ENCODE measurements around the gene MB.

MB gene

DNA sequence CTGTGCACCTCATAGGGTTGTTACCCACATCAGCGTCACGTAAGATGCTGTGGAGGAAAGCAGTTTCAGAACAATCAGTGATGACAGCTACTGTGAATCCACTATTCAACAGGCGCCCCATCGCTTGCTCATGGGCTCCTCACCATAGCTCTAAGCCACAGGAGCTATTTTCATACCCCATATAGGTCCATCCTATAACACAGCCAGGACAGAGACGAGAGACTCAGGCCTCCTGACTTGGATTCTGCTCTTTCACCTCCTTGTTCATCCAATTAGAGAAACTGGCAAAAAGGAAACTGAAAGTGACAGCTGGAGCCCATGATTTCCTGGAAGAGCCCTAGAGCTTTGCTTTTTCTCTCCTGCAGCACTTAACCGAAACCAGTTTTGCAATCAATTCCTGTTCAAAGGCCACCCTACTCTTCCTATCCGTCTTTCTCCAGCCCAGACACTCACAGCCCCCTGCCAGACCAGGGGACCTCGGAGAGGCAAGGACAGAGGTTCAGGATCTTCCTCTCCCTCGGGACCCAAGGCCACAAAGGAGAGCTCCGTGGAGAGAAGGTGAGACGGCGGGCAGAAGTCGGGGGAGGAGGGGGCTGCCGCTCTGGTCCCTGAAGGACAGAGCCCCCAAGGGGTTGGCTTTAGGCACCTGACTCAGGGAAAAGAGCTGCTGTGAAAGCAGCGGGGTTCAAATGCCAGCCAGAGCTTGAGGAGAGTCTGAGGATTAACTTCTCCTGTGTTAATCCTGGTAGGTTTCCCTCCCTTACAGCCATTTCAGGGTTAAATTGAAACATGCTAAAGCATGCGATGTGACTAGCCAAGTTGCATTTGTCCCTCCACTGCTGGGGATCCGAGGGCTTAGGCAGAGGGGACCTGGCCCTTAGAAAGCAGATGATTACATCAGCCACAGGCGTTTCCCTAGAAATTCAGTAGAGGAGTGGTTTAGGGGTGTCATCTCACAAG, 31.2 kb upstream of the MB start, which contains the start of gene APOL6:
Gene APOL6 (plus strand): TSS at position 381 of the 960 bp plus-strand sequence. CDS start 7,980 bp downstream, outside the sequence.
- TF ChIP-seq, protein P1, sequence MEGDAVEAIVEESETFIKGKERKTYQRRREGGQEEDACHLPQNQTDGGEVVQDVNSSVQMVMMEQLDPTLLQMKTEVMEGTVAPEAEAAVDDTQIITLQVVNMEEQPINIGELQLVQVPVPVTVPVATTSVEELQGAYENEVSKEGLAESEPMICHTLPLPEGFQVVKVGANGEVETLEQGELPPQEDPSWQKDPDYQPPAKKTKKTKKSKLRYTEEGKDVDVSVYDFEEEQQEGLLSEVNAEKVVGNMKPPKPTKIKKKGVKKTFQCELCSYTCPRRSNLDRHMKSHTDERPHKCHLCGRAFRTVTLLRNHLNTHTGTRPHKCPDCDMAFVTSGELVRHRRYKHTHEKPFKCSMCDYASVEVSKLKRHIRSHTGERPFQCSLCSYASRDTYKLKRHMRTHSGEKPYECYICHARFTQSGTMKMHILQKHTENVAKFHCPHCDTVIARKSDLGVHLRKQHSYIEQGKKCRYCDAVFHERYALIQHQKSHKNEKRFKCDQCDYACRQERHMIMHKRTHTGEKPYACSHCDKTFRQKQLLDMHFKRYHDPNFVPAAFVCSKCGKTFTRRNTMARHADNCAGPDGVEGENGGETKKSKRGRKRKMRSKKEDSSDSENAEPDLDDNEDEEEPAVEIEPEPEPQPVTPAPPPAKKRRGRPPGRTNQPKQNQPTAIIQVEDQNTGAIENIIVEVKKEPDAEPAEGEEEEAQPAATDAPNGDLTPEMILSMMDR (IDR thresholded peaks at IDR 0.05; ENCODE audit: low read depth, low read length), result no peak
- peak within 1 kb of the TSS; percentile 55 for H3K4me3 ChIP-seq (ENCODE audit: low read depth, low read length)
- in situ Hi-C loops (cut with HindIII; ENCODE audit: low sequenced_read_pairs), result no loop called here
- DNase-seq (ENCODE audit: low read depth, low spot score), result peak; percentile 70

DNA sequence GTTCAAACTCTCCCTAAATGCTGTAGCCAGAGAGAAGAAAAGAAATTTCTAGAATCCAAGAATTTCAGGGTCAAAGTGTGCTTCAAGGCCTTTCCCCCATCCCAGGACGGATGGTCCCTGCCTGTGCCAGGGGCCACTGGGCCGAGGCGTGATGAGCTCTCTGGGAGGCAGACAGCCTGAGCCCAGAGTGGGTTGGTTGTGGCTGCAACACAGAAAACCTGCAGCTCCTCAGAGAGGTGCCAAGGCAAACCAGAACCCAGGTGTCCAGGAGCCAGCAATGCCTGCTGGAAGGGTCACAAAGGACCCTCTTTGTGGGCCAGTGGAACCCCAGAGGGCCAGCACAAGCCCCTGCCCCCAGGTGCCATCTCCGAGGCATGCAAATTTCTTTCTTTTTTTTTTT, 28.5 kb upstream of the MB start:
- TF ChIP-seq, protein P1 (IDR thresholded peaks at IDR 0.05; ENCODE audit: low read depth, low read length), result no peak
- in situ Hi-C loops (cut with HindIII; ENCODE audit: low sequenced_read_pairs), result no loop called here
- no peak overlapping the region for H3K4me3 ChIP-seq (ENCODE audit: low read depth, low read length)
- no peak for DNase-seq (ENCODE audit: low read depth, low spot score)

DNA sequence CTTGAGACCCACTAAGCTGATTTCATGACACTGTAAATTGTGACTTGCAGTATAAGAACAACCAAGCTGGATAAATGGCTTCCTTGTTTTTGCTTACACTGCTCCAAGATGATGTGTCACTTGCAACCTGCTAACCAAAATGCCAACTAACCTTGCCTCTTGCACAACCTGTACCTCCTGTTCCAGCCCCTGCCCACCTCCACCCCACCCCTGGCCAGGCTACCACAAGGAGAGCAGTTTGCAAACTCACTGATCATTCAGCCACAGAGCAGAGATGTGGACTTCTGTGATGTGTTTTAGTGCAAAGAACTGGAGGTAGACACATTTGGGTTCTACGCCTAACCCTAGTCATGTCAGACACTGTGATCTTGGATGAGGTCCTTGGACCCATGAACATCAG, 26.9 kb upstream of the MB start:
- DNase-seq (ENCODE audit: low read depth, low spot score), result no peak
- TF ChIP-seq, protein P1 (IDR thresholded peaks at IDR 0.05; ENCODE audit: low read depth, low read length), result no peak
- in situ Hi-C loops (cut with HindIII; ENCODE audit: low sequenced_read_pairs), result no loop called here
- no peak overlapping the region for H3K4me3 ChIP-seq (ENCODE audit: low read depth, low read length)

DNA sequence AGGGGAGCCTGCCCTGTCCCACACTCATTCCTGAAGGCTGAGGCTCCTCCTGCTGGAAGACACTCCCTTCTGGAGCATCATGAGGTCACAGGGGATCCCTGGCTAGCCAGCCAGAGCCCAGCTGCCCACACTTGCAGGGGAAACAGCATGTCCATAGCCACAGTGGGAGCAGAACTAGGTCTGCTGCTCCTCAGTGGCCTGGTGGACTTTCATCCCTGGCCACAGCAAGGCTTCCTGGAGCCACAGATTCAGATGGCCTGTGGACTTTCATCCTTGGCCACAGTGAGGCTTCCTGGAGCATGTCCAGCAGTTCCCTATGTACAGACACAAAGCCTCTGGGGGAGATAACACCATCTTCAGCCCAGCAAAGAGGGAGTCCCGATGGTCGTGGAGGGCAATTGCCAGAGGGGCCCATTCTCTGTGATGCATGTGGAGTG, 25.2 kb upstream of the MB start:
- in situ Hi-C loops (cut with HindIII; ENCODE audit: low sequenced_read_pairs), result no loop called here
- TF ChIP-seq, protein P1 (IDR thresholded peaks at IDR 0.05; ENCODE audit: low read depth, low read length), result no peak
- H3K4me3 ChIP-seq (ENCODE audit: low read depth, low read length), result no peak overlapping the region
- DNase-seq (ENCODE audit: low read depth, low spot score), result no peak

DNA sequence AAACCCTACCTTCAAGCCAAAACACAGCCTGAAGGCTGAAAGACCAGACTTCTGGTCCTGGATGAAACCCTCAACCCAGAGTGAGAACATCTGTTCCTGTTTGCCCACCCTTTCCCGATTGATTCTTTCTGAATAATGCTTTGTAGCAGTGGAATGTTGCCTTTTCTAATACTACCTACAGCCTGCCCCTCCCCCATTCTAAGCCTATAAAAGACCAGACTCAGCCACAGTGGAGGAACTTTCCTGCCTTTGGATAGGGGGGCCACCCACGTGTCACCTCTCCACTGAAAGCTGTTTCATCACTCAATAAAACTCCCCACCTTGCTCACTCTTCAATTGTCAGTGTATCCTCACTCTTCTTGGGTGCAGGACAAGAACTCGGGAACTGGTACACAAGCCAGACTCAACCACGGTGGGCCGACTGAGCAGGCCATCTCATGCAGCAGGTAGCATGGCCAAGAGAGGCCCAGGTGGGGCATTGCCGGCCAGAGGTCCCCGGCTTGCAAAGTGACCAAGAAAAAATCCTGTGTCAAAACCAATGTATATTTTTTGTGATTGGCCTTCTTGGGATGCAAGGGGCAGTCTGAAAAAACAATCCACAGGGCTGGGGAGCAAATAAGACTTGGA, 24.5 kb upstream of the MB start:
- TF ChIP-seq, protein P1 (IDR thresholded peaks at IDR 0.05; ENCODE audit: low read depth, low read length), result no peak
- in situ Hi-C loops (cut with HindIII; ENCODE audit: low sequenced_read_pairs), result no loop called here
- no peak for DNase-seq (ENCODE audit: low read depth, low spot score)
- no peak overlapping the region for H3K4me3 ChIP-seq (ENCODE audit: low read depth, low read length)

DNA sequence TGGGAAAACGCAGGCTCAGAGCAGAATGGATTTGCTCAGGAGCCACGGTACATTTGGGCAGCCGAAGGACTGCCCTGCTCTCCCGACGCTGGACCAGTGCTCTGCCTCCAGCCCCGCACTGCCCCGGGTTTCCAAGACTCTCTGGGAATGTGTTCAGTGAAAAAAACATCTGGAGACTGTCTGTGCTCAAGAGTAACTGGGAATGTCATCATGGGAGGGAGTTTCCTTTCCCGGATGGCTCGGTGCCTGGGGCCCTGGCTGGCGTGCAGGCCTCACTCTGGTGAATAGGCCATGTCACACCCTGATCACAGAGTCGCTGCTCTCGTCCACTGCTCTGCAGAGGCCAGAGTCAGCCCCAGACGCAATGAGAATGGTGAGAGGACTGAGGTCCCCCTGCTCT, 21.3 kb upstream of the MB start:
- H3K4me3 ChIP-seq (ENCODE audit: low read depth, low read length), result no peak overlapping the region
- TF ChIP-seq, protein P1 (IDR thresholded peaks at IDR 0.05; ENCODE audit: low read depth, low read length), result no peak
- peak; percentile 45 for DNase-seq (ENCODE audit: low read depth, low spot score)
- in situ Hi-C loops (cut with HindIII; ENCODE audit: low sequenced_read_pairs), result no loop called here

Data from astrocyte of the spinal cord (primary cell).